ENCODE data around the gene ACTL7B.

DNA sequence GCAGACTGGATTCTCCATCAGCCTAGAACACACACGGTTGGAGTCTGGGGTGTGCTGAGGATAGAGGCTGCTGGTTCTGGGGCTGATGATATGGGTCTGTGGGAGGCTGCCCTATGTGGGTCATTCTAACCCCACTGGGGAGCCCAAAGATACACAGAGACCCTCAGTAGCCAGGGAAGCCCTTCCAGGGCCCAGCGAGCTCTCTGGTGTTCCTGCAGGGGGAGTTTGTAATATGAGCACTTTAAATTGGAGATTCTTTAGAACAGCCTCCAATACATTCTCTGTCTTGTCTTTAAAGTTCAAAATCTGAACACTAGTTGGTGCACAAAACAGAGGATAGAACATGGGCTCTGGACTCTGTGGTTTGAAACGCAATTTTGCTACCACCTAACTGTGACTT lies 8.7 kb upstream of the ACTL7B start:
- TF ChIP-seq, protein P1, sequence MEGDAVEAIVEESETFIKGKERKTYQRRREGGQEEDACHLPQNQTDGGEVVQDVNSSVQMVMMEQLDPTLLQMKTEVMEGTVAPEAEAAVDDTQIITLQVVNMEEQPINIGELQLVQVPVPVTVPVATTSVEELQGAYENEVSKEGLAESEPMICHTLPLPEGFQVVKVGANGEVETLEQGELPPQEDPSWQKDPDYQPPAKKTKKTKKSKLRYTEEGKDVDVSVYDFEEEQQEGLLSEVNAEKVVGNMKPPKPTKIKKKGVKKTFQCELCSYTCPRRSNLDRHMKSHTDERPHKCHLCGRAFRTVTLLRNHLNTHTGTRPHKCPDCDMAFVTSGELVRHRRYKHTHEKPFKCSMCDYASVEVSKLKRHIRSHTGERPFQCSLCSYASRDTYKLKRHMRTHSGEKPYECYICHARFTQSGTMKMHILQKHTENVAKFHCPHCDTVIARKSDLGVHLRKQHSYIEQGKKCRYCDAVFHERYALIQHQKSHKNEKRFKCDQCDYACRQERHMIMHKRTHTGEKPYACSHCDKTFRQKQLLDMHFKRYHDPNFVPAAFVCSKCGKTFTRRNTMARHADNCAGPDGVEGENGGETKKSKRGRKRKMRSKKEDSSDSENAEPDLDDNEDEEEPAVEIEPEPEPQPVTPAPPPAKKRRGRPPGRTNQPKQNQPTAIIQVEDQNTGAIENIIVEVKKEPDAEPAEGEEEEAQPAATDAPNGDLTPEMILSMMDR (IDR thresholded peaks at IDR 0.05): no peak
- TF ChIP-seq EZH2 (IDR thresholded peaks at IDR 0.05; ENCODE audit: borderline replicate concordance, insufficient read depth, low read depth, low read length, poor library complexity, severe bottlenecking): no peak

All from B cell (primary cell).